H1 (cell line): ENCODE data around the gene AP1G2. TPM values are rescaled to one million over a fixed set of nuclear protein-coding genes. Genes with fewer than 3 reads are reported as not detected.

Experiments
- CTCF ChIA-PET: fragments of 300-600 bp; sonication (Branson Sonifier 250); formaldehyde crosslinking; loops from one replicate; lab custom pipeline; 2021; ENCODE audit not compliant: partially characterized antibody; lab: Charles Lee
- POLR2A ChIA-PET: fragments of 300-600 bp; sonication (Branson Sonifier 250); formaldehyde crosslinking; loops from one replicate; lab custom pipeline; 2021; ENCODE audit warnings: inconsistent platforms; ENCODE audit not compliant: partially characterized antibody; lab: Charles Lee
- DNase-seq, 2 experiments: peaks; one replicate each; pipeline versions ENCODE4 v3.0.0 to v3.0.0-alpha.2; 2010 to 2022; ENCODE audit warnings: low spot score in 2 of 2, low read depth in 1 of 2, mixed read lengths in 1 of 2
- FAIRE-seq: peaks from 2 replicates; lab custom pipeline; 2011; peaks lifted over from hg19 to GRCh38; lab: Jason Lieb, UNC
- H2AFZ ChIP-seq: 2 replicates; pipeline ENCODE4 v1.8.1; 2012; ENCODE audit warnings: low read length, inconsistent platforms
- H2AK5ac ChIP-seq: 2 replicates; pipeline ENCODE4 v1.6.1; 2013; ENCODE audit warnings: low read depth, low read length
- H2BK120ac ChIP-seq: replicated peaks from 2 replicates; pipeline ENCODE3; 2013; ENCODE audit warnings: low read depth, low read length, inconsistent platforms
- H2BK12ac ChIP-seq: 2 replicates; pipeline ENCODE4 v1.6.1; 2013; ENCODE audit warnings: low read depth, low read length
- H2BK15ac ChIP-seq: 2 replicates; pipeline ENCODE4 v1.6.1; 2013; ENCODE audit warnings: low read length
- H2BK20ac ChIP-seq: 2 replicates; pipeline ENCODE4 v1.6.1; 2013; ENCODE audit warnings: low read length
- H2BK5ac ChIP-seq: 2 replicates; pipeline ENCODE4 v1.6.1; 2013; ENCODE audit warnings: low read depth, low read length
- H3K14ac ChIP-seq: 2 replicates; pipeline ENCODE4 v1.6.1; 2013; ENCODE audit warnings: inconsistent platforms; ENCODE audit not compliant: insufficient read length
- H3K18ac ChIP-seq: 2 replicates; pipeline ENCODE4 v1.6.1; 2013; ENCODE audit warnings: low read length; ENCODE audit errors: extremely low read depth
- H3K23ac ChIP-seq: 2 replicates; pipeline ENCODE4 v1.6.1; 2013; ENCODE audit warnings: inconsistent platforms; ENCODE audit not compliant: insufficient read length
- H3K23me2 ChIP-seq: 2 replicates; pipeline ENCODE4 v1.6.1; 2013; ENCODE audit warnings: low read depth, low read length
- H3K27ac ChIP-seq: 2 replicates; pipeline ENCODE4 v1.6.1; 2011; ENCODE audit warnings: low read depth, low read length, inconsistent platforms
- H3K27me3 ChIP-seq, 4 experiments: replicated peaks in 1 of 4; 1 replicate in 1 of 4; 2 replicates in 3 of 4; pipeline versions ENCODE4 v1.6.1 to v1.8.1; 2011 to 2013; ENCODE audit warnings: low read length in 3 of 4, mild to moderate bottlenecking in 3 of 4, inconsistent platforms in 2 of 4, mixed read lengths in 2 of 4, moderate library complexity in 1 of 4; ENCODE audit not compliant: control insufficient read depth in 3 of 4, insufficient read depth in 3 of 4; ENCODE audit errors: extremely low read depth in 1 of 4
- H3K36me3 ChIP-seq, 4 experiments: 2 replicates each; pipeline versions ENCODE4 v1.6.1 to v1.8.1; 2011 to 2013; ENCODE audit warnings: mild to moderate bottlenecking in 4 of 4, low read length in 3 of 4, moderate library complexity in 2 of 4, control low read depth in 1 of 4, inconsistent platforms in 1 of 4; ENCODE audit not compliant: insufficient read depth in 4 of 4, control insufficient read depth in 2 of 4
- H3K4ac ChIP-seq: replicated peaks from 2 replicates; pipeline ENCODE3; 2013; ENCODE audit warnings: low read length, low read depth, mixed read lengths, inconsistent platforms; ENCODE audit not compliant: insufficient read length
- H3K4me1 ChIP-seq, 4 experiments: replicated peaks in 1 of 4; 1 replicate in 1 of 4; 2 replicates in 3 of 4; pipeline versions ENCODE4 v1.6.1 to v1.8.1; 2011 to 2013; ENCODE audit warnings: low read length in 3 of 4, inconsistent platforms in 2 of 4, mixed read lengths in 1 of 4; ENCODE audit not compliant: insufficient read depth in 4 of 4, control insufficient read depth in 3 of 4
- H3K4me2 ChIP-seq, 2 experiments: 2 replicates each; pipeline versions ENCODE4 v1.6.1 to v1.8.1; 2011 to 2013; ENCODE audit warnings: low read depth in 2 of 2, low read length in 2 of 2, control low read depth in 1 of 2, inconsistent platforms in 1 of 2, mild to moderate bottlenecking in 1 of 2; ENCODE audit not compliant: insufficient read depth in 1 of 2
- H3K4me3 ChIP-seq, 4 experiments: fragments of 200-600, 300-600 bp in 1 of 4; sonication (generic), shearing (Covaris generic), sonication (Bioruptor Twin) in 1 of 4; 2 replicates each; pipeline versions ENCODE4 v1.5.1 to v1.8.1; 2011 to 2016; ENCODE audit warnings: low read length in 4 of 4, low read depth in 3 of 4, control low read depth in 2 of 4, inconsistent platforms in 2 of 4, mild to moderate bottlenecking in 2 of 4, mixed read lengths in 1 of 4, moderate library complexity in 1 of 4; ENCODE audit not compliant: insufficient read depth in 2 of 4; ENCODE audit errors: extremely low read depth in 1 of 4
- H3K56ac ChIP-seq: replicated peaks from 2 replicates; pipeline ENCODE3; 2013; ENCODE audit warnings: low read depth, mild to moderate bottlenecking, mixed read lengths, low read length, inconsistent platforms; ENCODE audit not compliant: insufficient read length
- H3K79me1 ChIP-seq: 2 replicates; pipeline ENCODE4 v1.6.1; 2013; ENCODE audit warnings: low read depth, low read length, control low read depth
- H3K79me2 ChIP-seq, 2 experiments: 2 replicates each; pipeline versions ENCODE4 v1.6.1 to v1.8.1; 2012 to 2013; ENCODE audit warnings: low read length in 2 of 2, mild to moderate bottlenecking in 2 of 2, inconsistent platforms in 1 of 2; ENCODE audit not compliant: insufficient read depth in 2 of 2, control insufficient read depth in 1 of 2
- H3K9ac ChIP-seq, 4 experiments: replicated peaks in 1 of 4; 1 replicate in 1 of 4; 2 replicates in 3 of 4; pipeline versions ENCODE4 v1.6.1 to v1.8.1; 2011 to 2013; ENCODE audit warnings: low read depth in 3 of 4, low read length in 3 of 4, control low read depth in 2 of 4, mild to moderate bottlenecking in 2 of 4, moderate library complexity in 2 of 4, inconsistent platforms in 1 of 4; ENCODE audit errors: extremely low read depth in 1 of 4
- H3K9me3 ChIP-seq, 2 experiments: 2 replicates each; pipeline versions ENCODE4 v1.6.1 to v1.8.1; 2012 to 2013; ENCODE audit warnings: mild to moderate bottlenecking in 2 of 2, moderate library complexity in 2 of 2, control low read depth in 1 of 2, inconsistent platforms in 1 of 2, low read depth in 1 of 2, low read length in 1 of 2, mixed read lengths in 1 of 2; ENCODE audit not compliant: insufficient read depth in 2 of 2
- H4K20me1 ChIP-seq, 2 experiments: replicated peaks in 1 of 2; 2 replicates each; pipeline versions ENCODE3 to v1.8.1; 2011 to 2013; ENCODE audit warnings: inconsistent platforms in 2 of 2, low read length in 2 of 2, mild to moderate bottlenecking in 1 of 2; ENCODE audit not compliant: insufficient read depth in 2 of 2, control insufficient read depth in 1 of 2
- H4K5ac ChIP-seq: 2 replicates; pipeline ENCODE4 v1.6.1; 2013; ENCODE audit warnings: low read length, low read depth, mixed read lengths, inconsistent platforms; ENCODE audit not compliant: insufficient read length
- H4K8ac ChIP-seq: 2 replicates; pipeline ENCODE4 v1.8.0; 2013; ENCODE audit warnings: mild to moderate bottlenecking, moderate library complexity, low read length, inconsistent platforms; ENCODE audit not compliant: insufficient read depth; ENCODE audit errors: extremely low read depth
- H4K91ac ChIP-seq: replicated peaks from 2 replicates; pipeline ENCODE3; 2013; ENCODE audit warnings: low read length, mixed read lengths, inconsistent platforms; ENCODE audit not compliant: insufficient read length
- CREB1 ChIP-seq: IDR thresholded peaks from 2 replicates; pipeline ENCODE4 v1.6.1; 2012; ENCODE audit warnings: inconsistent platforms
- CTBP2 ChIP-seq: IDR thresholded peaks from 2 replicates; pipeline ENCODE4 v1.7.0; 2011; ENCODE audit warnings: borderline replicate concordance, mild to moderate bottlenecking, moderate library complexity, mixed read lengths, low read length; ENCODE audit not compliant: insufficient read depth, insufficient read length
- HDAC6 ChIP-seq: IDR thresholded peaks from one replicate; pipeline ENCODE4 v1.7.1; 2012; ENCODE audit warnings: low read depth, mild to moderate bottlenecking, inconsistent platforms, low read length, moderate library complexity
- RBBP5 ChIP-seq: IDR thresholded peaks from 2 replicates; pipeline ENCODE4 v1.7.1; 2012; ENCODE audit warnings: low read depth, mild to moderate bottlenecking, inconsistent platforms, low read length, moderate library complexity, borderline replicate concordance
- WGBS, 2 experiments: shearing (Covaris generic) in 1 of 2; methylation state at CpG; one replicate each; pipeline versions ENCODE4 v1.1.6 to v1.1.7; 2013 to 2015; ENCODE audit warnings: low lambda C conversion rate in 2 of 2, mixed read lengths in 2 of 2, inconsistent platforms in 1 of 2, low coverage in 1 of 2, missing lambda C conversion rate in 1 of 2; ENCODE audit not compliant: insufficient replicate concordance in 2 of 2, insufficient coverage in 1 of 2, insufficient read length in 1 of 2; ENCODE audit errors: extremely low coverage in 1 of 2, missing lambda C conversion rate in 1 of 2; 5-methylcytosine and 5-hydroxymethylcytosine counted together
- polyA plus RNA-seq, 7 experiments: library from polyadenylated mRNA; depleted of rRNA in 3 of 7; stranded (reverse) in 5 of 7; unstranded in 2 of 7; fragments of >200 nt in 5 of 7; fragments of 200-250 nt in 2 of 7; gene quantifications; 1 replicate in 5 of 7; 2 replicates in 1 of 7; 4 replicates in 1 of 7; pipeline versions ENCODE4 v1.2.1 to v1.2.3, GENCODE V29; 2011 to 2013; ENCODE audit warnings: missing spikeins in 2 of 7, mixed read lengths in 2 of 7
- total RNA-seq: library from RNA; stranded (reverse); fragmentation: NEBNext Ultra II Directional; extraction: Animal tissue kit (Norgen Biotek cat#: 25700); gene quantifications from 2 replicates; pipeline ENCODE4 v1.2.1, GENCODE V29; 2021

The AP1G2 gene
- total and polyA plus RNA-seq, 2 of the 8 experiments (the other 6 are each of a cell fraction or from before 2014, with no cell fraction given): 70.9 to 134 TPM

- Histone ChIP-seq H4K8ac (no peak overlapping the region; the same call in none of the 2 replicates), H3K4ac (no peak overlapping the region), H2AK5ac (no peak overlapping the region), H4K20me1 (peaks cover 0 to 3% of the 10 kb centered on the region in 2 experiments), H2BK120ac (no peak overlapping the region), H3K4me1 (peaks cover 6 to 13% (median 9%) of the 10 kb centered on the region in 4 experiments), H3K9me3 (no peaks in the 10 kb centered on the region), H3K4me3 (no peak overlapping the region), H3K23me2 (no peaks in the 10 kb centered on the region), H3K18ac (no peak overlapping the region), H3K27me3 (no peaks in the 10 kb centered on the region), H3K23ac (no peak overlapping the region), H3K79me1 (no peaks in the 10 kb centered on the region), H2BK5ac (no peak overlapping the region), H2BK15ac (no peak overlapping the region), H2BK12ac (no peak overlapping the region), H4K5ac (no peak overlapping the region), H3K36me3 (peaks cover 0 to 37% (median 19%) of the 10 kb centered on the region in 4 experiments), H3K9ac (no peak overlapping the region), H4K91ac (no peak overlapping the region), H3K79me2 (no peaks in the 10 kb centered on the region), H3K56ac (no peak overlapping the region), H3K4me2 (no peak overlapping the region), H3K14ac (no peak overlapping the region), H3K27ac (no peak overlapping the region), H2BK20ac (no peak overlapping the region), H2AFZ (no peak overlapping the region)
- 91% methylated on average over 9 of the region's 9 CpGs; no CpG with 5 or more reads in 1 of the 2 experiments for WGBS, 2 experiments
- FAIRE-seq (no peak), DNase-seq (no peak)
- TF ChIP-seq RBBP5 (no peak), HDAC6 (no peak), CREB1 (no peak), CTBP2 (no peak)
- ChIA-PET POLR2A (interaction anchor here (0.7 to 52.7 kb wide), 8 partner anchors 6 to 460 kb away, joined by 3 to 1523 read pairs (median 4); partner anchors contain the start of genes AP1G2, THTPA and ZFHX2), CTCF (interaction anchor here (1.2 to 70.5 kb wide), 7 partner anchors 10 to 66 kb away, joined by 3 to 2092 read pairs (median 5); partner anchors contain the start of genes AP1G2, NGDN, THTPA and ZFHX2)
Observed at GRCh38 chr14:23522643-23523198, 44.9 kb downstream of the AP1G2 start.
